Upper lobe of left lung (tissue), 4 donors: ENCODE measurements around the gene TMEM131L.

Source experiments
- POLR2A ChIP-seq, 4 donors: fragments of 450-650 bp; IDR thresholded peaks; one replicate each; pipeline ENCODE4 v1.5.1; 2016 to 2017; ENCODE audit warnings: antibody characterized with exemption in 4 of 4, mild to moderate bottlenecking in 2 of 4
- POLR2AphosphoS5 ChIP-seq, 2 donors: sonication (generic); formaldehyde crosslinking; IDR thresholded peaks; one replicate each; pipeline ENCODE4 v1.5.1; 2017; ENCODE audit warnings: antibody characterized with exemption in 2 of 2
- TF ChIP-seq, protein P1 (sequence below), 6 experiments: fragments of 450-650 bp in 4 of 6; fragments of 200-600 bp in 2 of 6; sonication (generic) in 2 of 6; IDR thresholded peaks; one replicate each; pipeline ENCODE4 v1.5.1; 2016 to 2019; ENCODE audit warnings: antibody characterized with exemption in 6 of 6

GRCh38 chr4:153619811-153620210 lies 153.7 kb downstream of the TMEM131L start:
- TF ChIP-seq POLR2A (IDR thresholded peaks at IDR 0.05), result no peak
- TF ChIP-seq, protein P1, sequence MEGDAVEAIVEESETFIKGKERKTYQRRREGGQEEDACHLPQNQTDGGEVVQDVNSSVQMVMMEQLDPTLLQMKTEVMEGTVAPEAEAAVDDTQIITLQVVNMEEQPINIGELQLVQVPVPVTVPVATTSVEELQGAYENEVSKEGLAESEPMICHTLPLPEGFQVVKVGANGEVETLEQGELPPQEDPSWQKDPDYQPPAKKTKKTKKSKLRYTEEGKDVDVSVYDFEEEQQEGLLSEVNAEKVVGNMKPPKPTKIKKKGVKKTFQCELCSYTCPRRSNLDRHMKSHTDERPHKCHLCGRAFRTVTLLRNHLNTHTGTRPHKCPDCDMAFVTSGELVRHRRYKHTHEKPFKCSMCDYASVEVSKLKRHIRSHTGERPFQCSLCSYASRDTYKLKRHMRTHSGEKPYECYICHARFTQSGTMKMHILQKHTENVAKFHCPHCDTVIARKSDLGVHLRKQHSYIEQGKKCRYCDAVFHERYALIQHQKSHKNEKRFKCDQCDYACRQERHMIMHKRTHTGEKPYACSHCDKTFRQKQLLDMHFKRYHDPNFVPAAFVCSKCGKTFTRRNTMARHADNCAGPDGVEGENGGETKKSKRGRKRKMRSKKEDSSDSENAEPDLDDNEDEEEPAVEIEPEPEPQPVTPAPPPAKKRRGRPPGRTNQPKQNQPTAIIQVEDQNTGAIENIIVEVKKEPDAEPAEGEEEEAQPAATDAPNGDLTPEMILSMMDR (IDR thresholded peaks at IDR 0.05), result no peak
- no peak for TF ChIP-seq POLR2AphosphoS5 (IDR thresholded peaks at IDR 0.05)
